OCI-M1 (cell line): ENCODE measurements around the gene KIF12.

ENCODE experiments used
- DNase-seq: peaks from one replicate; lab custom pipeline; 2025; lab: John Stamatoyannopoulos, UW

The KIF12 gene

GRCh38 chr9:114065304-114065703, 33.8 kb downstream of the KIF12 start:
- DNase-seq, result no peak

DNA sequence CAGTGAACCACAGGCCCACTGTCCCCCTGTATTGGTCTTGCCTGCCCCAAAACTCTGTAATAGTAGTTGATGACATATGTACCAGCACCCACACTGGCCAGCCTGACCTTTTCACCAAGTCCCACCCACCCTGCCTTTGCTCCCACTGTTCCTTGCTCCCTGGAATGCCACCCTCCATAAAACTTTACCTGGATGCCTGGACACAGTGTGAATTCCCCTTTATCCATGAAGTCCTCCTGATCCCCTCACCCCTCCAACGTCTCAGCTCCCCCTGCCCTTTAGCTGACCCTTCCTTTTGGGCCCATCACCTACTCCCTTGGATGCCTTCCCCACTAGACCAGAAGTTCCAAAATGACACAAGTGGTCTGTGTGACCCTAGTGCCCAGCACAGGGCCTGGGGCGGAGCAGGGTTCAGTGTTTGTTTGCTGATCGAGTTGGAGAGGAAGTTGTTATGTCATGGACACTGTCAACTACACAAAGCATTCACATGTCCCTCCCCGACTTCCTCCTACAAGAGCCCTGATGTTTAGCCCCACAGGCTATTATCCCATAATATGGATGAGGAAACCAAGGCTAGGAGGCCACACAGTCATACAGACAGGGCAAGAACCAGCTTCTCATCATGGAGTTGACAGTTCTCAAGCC, 37.1 kb downstream of the KIF12 start:
- DNase-seq, result no peak

DNA sequence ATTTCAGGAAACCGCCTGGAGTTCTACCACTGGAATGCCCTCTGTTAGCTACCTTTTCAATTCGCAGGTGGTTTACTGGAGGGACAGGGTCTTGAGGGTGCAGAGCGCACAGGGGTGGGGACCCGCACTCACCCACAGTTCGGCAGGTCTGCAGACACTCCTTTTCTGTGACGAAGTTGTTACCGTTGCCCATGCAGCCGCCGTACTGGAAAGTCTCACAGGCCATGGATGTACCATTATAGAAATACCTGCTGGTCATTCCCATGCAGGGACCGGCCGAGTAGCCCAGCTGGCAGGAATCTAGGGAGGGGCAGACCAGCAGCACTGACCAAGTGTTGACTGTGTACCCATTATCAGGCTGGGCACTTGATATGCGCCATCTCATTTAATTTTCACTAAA, 37.8 kb downstream of the KIF12 start:
- DNase-seq, result no peak

GRCh38 chr9:114060711-114061110, 38.4 kb downstream of the KIF12 start:
- DNase-seq, result no peak

DNA sequence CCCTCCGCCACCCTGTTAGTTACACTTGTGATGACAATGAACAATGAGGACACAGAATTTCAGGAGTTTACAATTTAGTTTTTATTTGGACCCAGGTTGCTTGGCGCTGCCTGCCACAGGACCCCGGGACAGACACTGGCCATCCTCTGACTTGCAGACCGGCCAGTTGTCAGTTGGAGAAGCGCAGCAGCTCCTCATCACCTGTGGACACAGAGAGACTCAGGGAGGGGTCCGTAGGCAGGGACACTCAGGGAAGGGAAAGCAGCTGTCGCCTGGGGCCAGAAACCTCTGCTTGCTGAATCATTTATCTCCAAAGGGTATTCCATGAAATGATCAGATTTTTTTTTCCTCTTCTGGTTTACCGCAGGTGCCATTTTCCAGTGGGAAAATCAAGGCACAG, 39.0 kb downstream of the KIF12 start:
- no peak for DNase-seq

DNA sequence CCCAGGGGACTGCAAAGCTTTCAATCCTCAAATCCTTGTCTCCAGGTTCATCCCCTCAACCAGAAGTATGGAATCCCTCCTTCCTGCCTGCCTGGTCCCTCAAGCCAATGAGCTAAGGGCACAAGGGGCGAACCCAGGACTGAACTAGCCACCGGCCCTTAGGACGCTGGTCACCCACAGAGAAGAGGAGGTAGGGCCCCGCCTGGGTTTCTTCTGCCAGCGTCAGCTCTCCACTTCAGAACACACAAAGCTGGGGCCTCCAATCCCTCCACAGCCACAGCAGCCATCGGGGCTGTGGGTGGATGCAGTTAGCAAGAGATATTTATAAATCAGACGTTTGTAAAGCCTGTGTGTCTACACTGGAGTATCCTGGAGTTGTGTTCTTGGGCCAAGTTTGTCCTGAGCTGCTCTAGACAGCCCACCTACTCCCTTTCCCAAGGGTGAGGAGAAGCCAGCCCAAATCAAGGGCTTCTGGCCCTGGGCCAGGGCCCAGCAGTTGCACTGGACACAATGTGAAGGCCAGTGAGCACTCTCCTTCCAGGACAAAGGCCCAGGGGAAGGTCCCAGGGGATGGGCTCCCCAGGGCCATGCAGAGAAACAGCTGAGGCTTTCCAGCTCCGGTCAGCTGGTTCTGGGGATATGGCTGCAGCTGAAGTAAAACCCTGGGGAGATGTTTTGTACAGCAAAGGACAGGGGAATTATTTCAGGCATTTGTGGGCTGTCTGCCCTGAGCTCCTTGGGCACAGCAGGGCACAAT, 39.9 kb downstream of the KIF12 start:
- no peak for DNase-seq

- no peak for DNase-seq
Observed at GRCh38 chr9:114058688-114059046, 40.4 kb downstream of the KIF12 start.

- DNase-seq, result no peak
Observed at GRCh38 chr9:114057161-114057885, 41.8 kb downstream of the KIF12 start.

DNA sequence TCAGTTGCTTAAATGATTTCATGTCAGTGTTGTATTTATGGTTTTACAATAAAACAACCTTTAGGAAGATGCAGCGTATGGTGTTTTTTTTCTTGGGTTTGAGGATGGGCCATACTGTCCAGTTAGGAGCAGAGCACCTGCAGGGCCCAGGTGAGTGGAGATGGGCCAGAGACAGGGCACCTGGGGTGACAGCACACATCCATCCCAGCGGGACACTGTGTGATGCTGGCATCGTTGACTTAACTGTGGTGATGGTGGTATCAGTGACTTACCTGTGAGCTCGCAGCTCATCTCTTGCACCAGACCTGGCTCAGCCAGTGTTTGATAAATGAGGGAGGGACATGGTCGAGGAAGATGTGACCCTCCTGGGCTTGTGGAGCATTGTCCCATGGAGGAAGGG, 42.6 kb downstream of the KIF12 start:
- no peak for DNase-seq

DNA sequence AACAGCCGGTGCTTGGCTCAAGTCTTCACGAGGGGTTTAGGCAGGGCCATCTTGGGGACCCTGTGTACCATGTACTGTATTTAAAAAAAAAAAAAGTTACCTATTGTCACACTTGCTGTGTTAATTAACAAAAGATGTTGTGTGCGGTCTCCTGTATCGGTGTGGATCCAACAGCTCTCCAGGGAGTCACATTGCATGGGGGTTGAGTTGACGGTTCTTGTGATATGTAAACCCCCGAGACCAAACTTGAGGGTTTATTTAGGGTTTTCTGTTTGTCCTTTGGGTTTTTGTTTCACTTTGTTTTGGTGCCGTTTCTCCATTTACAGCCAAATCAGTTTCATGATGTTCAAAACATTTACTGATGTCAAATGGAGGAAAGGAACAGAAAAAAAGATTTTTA, 43.2 kb downstream of the KIF12 start:
- no peak for DNase-seq

GRCh38 chr9:114055061-114055460, 44.0 kb downstream of the KIF12 start:
- no peak for DNase-seq

DNA sequence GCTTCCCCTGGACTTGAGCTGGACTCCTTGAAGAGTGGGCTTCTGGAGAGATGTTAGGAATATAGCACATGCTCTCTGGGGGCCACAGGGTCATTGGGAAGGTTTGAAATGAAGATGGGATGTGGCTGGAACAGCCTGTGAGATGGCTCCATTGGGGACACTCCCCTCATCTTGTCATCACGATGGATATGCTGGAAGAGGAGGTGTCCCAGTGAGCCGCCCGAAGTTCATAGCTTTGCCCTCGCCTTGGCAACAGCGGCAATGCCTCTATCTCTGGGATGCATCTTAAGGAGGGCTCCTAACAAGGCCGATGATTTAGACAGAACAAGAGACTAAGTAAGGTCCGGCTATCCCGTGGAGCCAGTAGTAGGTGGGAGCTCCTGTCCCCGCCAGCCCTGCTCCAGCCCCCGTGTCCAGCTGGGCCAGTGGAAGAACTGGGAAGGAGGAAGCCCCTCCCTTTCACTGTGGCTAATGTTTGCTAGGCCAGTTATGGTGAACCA, 44.9 kb downstream of the KIF12 start:
- no peak for DNase-seq

- DNase-seq, result no peak
Observed at GRCh38 chr9:114053246-114054005, 45.7 kb downstream of the KIF12 start.

DNA sequence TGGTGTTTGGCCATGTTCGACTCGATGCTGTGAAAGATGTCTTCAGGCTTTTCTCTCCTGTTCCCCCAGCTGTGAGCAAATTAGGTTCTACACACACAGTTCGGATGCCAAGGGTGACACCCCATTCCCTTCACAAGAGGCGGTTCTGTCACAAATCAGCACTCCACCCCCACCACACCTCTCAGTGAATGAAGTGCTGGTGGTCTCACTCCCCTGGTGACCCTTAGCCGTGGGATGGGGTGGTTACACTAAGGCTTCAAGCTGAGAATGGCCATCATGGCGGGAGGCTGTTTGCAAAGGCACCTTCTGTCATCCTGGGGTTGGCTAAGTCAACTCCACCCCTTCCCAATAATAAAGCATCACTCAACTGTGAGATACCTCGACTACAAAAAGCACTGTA, 47.4 kb downstream of the KIF12 start:
- no peak for DNase-seq

- no peak for DNase-seq
Observed at GRCh38 chr9:114051281-114051680, 47.8 kb downstream of the KIF12 start.

- DNase-seq, result no peak
Observed at GRCh38 chr9:114050646-114051045, 48.4 kb downstream of the KIF12 start.

DNA sequence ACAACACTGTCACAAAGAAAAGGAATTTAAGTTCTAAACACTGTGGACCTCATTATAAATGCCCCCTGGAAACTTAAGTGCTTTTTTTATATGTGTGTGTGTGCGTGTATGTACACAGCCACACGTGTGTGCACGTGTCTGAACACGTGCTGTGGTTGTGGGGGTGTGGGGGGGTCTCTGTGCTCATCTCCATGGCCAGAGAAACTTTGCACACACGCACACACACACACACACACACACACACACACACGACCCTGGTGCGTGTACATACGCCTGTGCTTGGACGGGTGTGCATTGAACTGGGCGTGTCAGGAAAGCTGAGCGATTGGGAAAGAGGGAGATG, 48.9 kb downstream of the KIF12 start:
- DNase-seq, result no peak

DNA sequence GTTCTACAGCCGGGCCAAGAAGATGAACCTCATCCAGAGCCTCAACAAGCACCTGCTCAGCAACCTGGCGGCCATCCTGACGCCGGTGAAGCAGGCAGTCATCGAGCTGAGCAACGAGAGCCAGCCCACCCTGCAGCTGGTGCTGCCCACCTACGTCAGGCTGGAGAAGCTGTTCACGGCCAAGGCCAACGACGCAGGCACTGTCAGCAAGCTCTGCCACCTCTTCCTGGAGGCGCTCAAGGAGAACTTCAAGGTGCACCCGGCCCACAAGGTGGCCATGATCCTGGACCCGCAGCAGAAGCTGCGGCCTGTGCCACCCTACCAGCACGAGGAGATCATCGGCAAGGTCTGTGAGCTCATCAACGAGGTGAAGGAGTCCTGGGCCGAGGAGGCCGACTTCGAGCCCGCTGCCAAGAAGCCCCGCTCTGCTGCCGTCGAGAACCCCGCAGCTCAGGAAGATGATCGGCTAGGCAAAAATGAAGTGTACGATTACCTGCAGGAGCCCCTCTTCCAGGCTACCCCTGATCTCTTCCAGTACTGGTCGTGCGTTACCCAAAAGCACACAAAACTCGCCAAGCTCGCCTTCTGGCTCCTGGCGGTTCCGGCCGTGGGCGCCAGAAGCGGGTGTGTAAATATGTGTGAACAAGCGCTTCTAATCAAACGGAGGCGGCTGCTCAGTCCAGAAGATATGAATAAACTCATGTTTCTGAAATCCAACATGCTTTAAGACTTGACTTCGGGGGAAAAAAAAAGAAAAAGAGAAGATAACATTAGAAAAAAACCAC, 49.5 kb downstream of the KIF12 start:
- no peak for DNase-seq

- no peak for DNase-seq
Observed at GRCh38 chr9:114048533-114049415, 50.3 kb downstream of the KIF12 start.

GRCh38 chr9:114047717-114048116, 51.4 kb downstream of the KIF12 start:
- no peak for DNase-seq

GRCh38 chr9:114046875-114047274, 52.2 kb downstream of the KIF12 start:
- DNase-seq, result no peak
